ENCODE data around the gene PLCB1. TPM values are rescaled to one million over a fixed set of nuclear protein-coding genes. Genes with fewer than 3 reads are reported as not detected.

PLCB1 gene
- total RNA-seq, 1 experiment from 2014 or later, result 11.3 TPM

DNA sequence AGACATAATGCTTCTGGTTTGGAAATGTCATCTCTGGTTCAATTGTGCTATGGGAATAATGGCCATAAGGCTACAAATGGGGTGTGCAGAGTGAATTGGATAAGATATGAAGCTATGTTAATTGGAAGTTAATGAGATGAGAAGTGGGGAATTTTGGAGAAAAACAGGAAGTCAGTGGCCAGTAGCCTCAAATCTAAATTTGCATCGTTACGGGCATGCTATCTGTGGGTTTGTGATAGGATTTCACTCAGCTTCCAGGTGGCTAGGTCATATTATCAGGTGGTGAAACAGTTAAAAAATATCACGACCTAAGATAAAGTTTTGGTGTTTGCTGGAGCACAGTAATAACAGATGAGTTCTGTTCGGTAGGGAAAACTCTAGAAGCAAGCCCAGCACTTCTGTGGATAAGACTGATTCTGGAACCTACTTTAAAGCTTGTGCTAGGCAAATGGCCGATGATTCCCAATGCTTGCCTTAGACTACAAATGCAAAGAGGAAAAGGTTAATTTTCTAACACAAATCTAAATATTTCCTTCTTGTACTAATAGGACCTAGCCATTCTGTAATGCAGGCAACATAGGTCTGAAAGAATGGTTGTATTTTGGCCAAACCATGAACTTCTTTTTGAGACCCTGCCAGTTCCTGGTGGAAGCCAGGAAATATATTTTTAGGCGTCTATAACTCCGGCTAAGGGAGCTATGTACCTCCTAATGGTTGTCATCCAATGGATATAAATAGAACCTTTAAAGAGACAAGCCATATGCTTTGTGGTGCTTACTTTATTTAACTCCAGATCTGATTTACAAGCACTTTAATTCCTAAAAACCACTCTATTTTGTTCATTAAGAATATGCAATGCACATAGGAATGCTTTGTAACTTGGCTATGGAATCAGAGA, 111.0 kb downstream of the PLCB1 start:
- ChIA-PET POLR2A (no interaction called here), CTCF (no interaction called here)
- Mint-ChIP-seq H3K4me1 (peaks cover 17% of the 10 kb centered on the region), H3K36me3 (no peaks in the 10 kb centered on the region), H3K27me3 (ENCODE audit: low read depth) (no peaks in the 10 kb centered on the region), H3K9me3 (no peaks in the 10 kb centered on the region), H3K27ac (no peak overlapping the region), H3K4me3 (no peak overlapping the region)
- ATAC-seq (no peak), DNase-seq (ENCODE audit: low spot score) (no peak)
- TF ChIP-seq, protein P1, sequence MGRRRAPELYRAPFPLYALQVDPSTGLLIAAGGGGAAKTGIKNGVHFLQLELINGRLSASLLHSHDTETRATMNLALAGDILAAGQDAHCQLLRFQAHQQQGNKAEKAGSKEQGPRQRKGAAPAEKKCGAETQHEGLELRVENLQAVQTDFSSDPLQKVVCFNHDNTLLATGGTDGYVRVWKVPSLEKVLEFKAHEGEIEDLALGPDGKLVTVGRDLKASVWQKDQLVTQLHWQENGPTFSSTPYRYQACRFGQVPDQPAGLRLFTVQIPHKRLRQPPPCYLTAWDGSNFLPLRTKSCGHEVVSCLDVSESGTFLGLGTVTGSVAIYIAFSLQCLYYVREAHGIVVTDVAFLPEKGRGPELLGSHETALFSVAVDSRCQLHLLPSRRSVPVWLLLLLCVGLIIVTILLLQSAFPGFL (CRISPR knock-in tag; IDR thresholded peaks at IDR 0.05; ENCODE audit: borderline replicate concordance), result no peak
- TF ChIP-seq TP53 (CRISPR knock-in tag; IDR thresholded peaks at IDR 0.05) (no peak), FOXP4 (CRISPR knock-in tag; IDR thresholded peaks at IDR 0.05) (no peak), HMGXB4 (CRISPR knock-in tag; IDR thresholded peaks at IDR 0.05) (no peak), NR2C2 (CRISPR knock-in tag; IDR thresholded peaks at IDR 0.05) (no peak), IRF2 (CRISPR knock-in tag; IDR thresholded peaks at IDR 0.05; ENCODE audit: borderline replicate concordance, low read depth) (no peak), ELF4 (CRISPR knock-in tag; IDR thresholded peaks at IDR 0.05; ENCODE audit: low read depth) (no peak), NR1H2 (CRISPR knock-in tag; IDR thresholded peaks at IDR 0.05) (no peak), NFATC4 (CRISPR knock-in tag; IDR thresholded peaks at IDR 0.05) (no peak), ZNF671 (CRISPR knock-in tag; IDR thresholded peaks at IDR 0.05) (no peak), ZMAT4 (CRISPR knock-in tag; IDR thresholded peaks at IDR 0.05) (no peak), ZNF396 (CRISPR knock-in tag; IDR thresholded peaks at IDR 0.05; ENCODE audit: borderline replicate concordance) (no peak), CBFB (CRISPR knock-in tag; IDR thresholded peaks at IDR 0.05; ENCODE audit: low read depth) (no peak), NR3C1 (CRISPR knock-in tag; conservative IDR thresholded peaks at IDR 0.05; ENCODE audit: low read depth) (no peak), RORB (CRISPR knock-in tag; IDR thresholded peaks at IDR 0.05) (no peak), EMX1 (CRISPR knock-in tag; IDR thresholded peaks at IDR 0.05) (no peak), FOXP1 (CRISPR knock-in tag; IDR thresholded peaks at IDR 0.05; ENCODE audit: borderline replicate concordance) (no peak), SMAD4 (CRISPR knock-in tag; IDR thresholded peaks at IDR 0.05) (no peak)
- TF ChIP-seq, protein P2, sequence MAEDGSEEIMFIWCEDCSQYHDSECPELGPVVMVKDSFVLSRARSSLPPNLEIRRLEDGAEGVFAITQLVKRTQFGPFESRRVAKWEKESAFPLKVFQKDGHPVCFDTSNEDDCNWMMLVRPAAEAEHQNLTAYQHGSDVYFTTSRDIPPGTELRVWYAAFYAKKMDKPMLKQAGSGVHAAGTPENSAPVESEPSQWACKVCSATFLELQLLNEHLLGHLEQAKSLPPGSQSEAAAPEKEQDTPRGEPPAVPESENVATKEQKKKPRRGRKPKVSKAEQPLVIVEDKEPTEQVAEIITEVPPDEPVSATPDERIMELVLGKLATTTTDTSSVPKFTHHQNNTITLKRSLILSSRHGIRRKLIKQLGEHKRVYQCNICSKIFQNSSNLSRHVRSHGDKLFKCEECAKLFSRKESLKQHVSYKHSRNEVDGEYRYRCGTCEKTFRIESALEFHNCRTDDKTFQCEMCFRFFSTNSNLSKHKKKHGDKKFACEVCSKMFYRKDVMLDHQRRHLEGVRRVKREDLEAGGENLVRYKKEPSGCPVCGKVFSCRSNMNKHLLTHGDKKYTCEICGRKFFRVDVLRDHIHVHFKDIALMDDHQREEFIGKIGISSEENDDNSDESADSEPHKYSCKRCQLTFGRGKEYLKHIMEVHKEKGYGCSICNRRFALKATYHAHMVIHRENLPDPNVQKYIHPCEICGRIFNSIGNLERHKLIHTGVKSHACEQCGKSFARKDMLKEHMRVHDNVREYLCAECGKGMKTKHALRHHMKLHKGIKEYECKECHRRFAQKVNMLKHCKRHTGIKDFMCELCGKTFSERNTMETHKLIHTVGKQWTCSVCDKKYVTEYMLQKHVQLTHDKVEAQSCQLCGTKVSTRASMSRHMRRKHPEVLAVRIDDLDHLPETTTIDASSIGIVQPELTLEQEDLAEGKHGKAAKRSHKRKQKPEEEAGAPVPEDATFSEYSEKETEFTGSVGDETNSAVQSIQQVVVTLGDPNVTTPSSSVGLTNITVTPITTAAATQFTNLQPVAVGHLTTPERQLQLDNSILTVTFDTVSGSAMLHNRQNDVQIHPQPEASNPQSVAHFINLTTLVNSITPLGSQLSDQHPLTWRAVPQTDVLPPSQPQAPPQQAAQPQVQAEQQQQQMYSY (CRISPR knock-in tag; IDR thresholded peaks at IDR 0.05), result no peak
- TF ChIP-seq, protein P3, sequence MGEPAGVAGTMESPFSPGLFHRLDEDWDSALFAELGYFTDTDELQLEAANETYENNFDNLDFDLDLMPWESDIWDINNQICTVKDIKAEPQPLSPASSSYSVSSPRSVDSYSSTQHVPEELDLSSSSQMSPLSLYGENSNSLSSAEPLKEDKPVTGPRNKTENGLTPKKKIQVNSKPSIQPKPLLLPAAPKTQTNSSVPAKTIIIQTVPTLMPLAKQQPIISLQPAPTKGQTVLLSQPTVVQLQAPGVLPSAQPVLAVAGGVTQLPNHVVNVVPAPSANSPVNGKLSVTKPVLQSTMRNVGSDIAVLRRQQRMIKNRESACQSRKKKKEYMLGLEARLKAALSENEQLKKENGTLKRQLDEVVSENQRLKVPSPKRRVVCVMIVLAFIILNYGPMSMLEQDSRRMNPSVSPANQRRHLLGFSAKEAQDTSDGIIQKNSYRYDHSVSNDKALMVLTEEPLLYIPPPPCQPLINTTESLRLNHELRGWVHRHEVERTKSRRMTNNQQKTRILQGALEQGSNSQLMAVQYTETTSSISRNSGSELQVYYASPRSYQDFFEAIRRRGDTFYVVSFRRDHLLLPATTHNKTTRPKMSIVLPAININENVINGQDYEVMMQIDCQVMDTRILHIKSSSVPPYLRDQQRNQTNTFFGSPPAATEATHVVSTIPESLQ (CRISPR knock-in tag; IDR thresholded peaks at IDR 0.05), result no peak

Data from WTC11 (cell line).